ENCODE data around the gene MTCL3.

The MTCL3 gene

GRCh38 chr6:127533736-127534135 is 14.6 kb upstream of the MTCL3 start:
- dilution Hi-C loops (cut with MboI; ENCODE audit: extremely low pct_ligation_motif_present, low sequenced_read_pairs): no loop called here
- Histone ChIP-seq H3K4me2 (ENCODE audit: control insufficient read depth, extremely low read depth, insufficient read depth, low read depth, low read length) (no peak overlapping the region), H3K27ac (ENCODE audit: control insufficient read depth, insufficient read depth, low read length) (no peak overlapping the region), H3K27me3 (ENCODE audit: control insufficient read depth, extremely low read depth, insufficient read depth, low read length) (peaks cover 3% of the 10 kb centered on the region), H4K20me1 (ENCODE audit: control insufficient read depth, extremely low read depth, insufficient read depth, low read length) (no peaks in the 10 kb centered on the region), H3K79me2 (ENCODE audit: control insufficient read depth, insufficient read depth, low read length) (no peaks in the 10 kb centered on the region), H3K9me1 (ENCODE audit: control insufficient read depth, extremely low read depth, insufficient read depth, low read length) (no peaks in the 10 kb centered on the region), H3K36me3 (ENCODE audit: control insufficient read depth in 2 of 2, extremely low read depth in 1 of 2, insufficient read depth in 2 of 2, low read length in 2 of 2) (no peaks in the 10 kb centered on the region), H3K9me3 (ENCODE audit: control insufficient read depth, low read depth, low read length) (no peaks in the 10 kb centered on the region), H3K4me1 (ENCODE audit: control insufficient read depth, extremely low read depth, insufficient read depth, low read length) (no peaks in the 10 kb centered on the region), H3K4me3 (ENCODE audit: control insufficient read depth in 2 of 3, extremely low read depth in 1 of 3, insufficient read depth in 2 of 3, low read depth in 1 of 3, low read length in 3 of 3) (no peak overlapping the region), H2AFZ (ENCODE audit: control insufficient read depth, low read length) (no peak overlapping the region), H3K9ac (ENCODE audit: control insufficient read depth, extremely low read depth, insufficient read depth, low read length) (no peak overlapping the region)
- no peak for TF ChIP-seq EZH2 (IDR thresholded peaks at IDR 0.05; ENCODE audit: low read length)
- TF ChIP-seq, protein P1, sequence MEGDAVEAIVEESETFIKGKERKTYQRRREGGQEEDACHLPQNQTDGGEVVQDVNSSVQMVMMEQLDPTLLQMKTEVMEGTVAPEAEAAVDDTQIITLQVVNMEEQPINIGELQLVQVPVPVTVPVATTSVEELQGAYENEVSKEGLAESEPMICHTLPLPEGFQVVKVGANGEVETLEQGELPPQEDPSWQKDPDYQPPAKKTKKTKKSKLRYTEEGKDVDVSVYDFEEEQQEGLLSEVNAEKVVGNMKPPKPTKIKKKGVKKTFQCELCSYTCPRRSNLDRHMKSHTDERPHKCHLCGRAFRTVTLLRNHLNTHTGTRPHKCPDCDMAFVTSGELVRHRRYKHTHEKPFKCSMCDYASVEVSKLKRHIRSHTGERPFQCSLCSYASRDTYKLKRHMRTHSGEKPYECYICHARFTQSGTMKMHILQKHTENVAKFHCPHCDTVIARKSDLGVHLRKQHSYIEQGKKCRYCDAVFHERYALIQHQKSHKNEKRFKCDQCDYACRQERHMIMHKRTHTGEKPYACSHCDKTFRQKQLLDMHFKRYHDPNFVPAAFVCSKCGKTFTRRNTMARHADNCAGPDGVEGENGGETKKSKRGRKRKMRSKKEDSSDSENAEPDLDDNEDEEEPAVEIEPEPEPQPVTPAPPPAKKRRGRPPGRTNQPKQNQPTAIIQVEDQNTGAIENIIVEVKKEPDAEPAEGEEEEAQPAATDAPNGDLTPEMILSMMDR (optimal IDR thresholded peaks at IDR 0.05 in 1 of 3, IDR thresholded peaks at IDR 0.05 in 1 of 3, conservative IDR thresholded peaks at IDR 0.05 in 1 of 3; ENCODE audit: extremely low read depth in 1 of 3, insufficient read depth in 2 of 3, low read length in 3 of 3): no peak
- no peak for DNase-seq (ENCODE audit: low read depth, low spot score)
- FAIRE-seq: no peak

GRCh38 chr6:127533011-127533410 is 13.9 kb upstream of the MTCL3 start:
- peaks cover 3% of the 10 kb centered on the region for H3K27me3 ChIP-seq (ENCODE audit: control insufficient read depth, extremely low read depth, insufficient read depth, low read length)

More at GRCh38 chr6:127533011-127533410, 13.9 kb upstream of the MTCL3 start:
- no peaks in the 10 kb centered on the region for H3K9me3 ChIP-seq (ENCODE audit: control insufficient read depth, low read depth, low read length)
- no peaks in the 10 kb centered on the region for H4K20me1 ChIP-seq (ENCODE audit: control insufficient read depth, extremely low read depth, insufficient read depth, low read length)
- H3K79me2 ChIP-seq (ENCODE audit: control insufficient read depth, insufficient read depth, low read length): no peaks in the 10 kb centered on the region
- TF ChIP-seq, protein P1 (optimal IDR thresholded peaks at IDR 0.05 in 1 of 3, IDR thresholded peaks at IDR 0.05 in 1 of 3, conservative IDR thresholded peaks at IDR 0.05 in 1 of 3; ENCODE audit: extremely low read depth in 1 of 3, insufficient read depth in 2 of 3, low read length in 3 of 3): no peak
- TF ChIP-seq EZH2 (IDR thresholded peaks at IDR 0.05; ENCODE audit: low read length): no peak
- H3K9me1 ChIP-seq (ENCODE audit: control insufficient read depth, extremely low read depth, insufficient read depth, low read length): no peaks in the 10 kb centered on the region
- H2AFZ ChIP-seq (ENCODE audit: control insufficient read depth, low read length): no peak overlapping the region
- H3K4me2 ChIP-seq (ENCODE audit: control insufficient read depth, extremely low read depth, insufficient read depth, low read depth, low read length): no peak overlapping the region
- DNase-seq (ENCODE audit: low read depth, low spot score) (no peak), FAIRE-seq (no peak)
- H3K36me3 ChIP-seq (ENCODE audit: control insufficient read depth in 2 of 2, extremely low read depth in 1 of 2, insufficient read depth in 2 of 2, low read length in 2 of 2): no peaks in the 10 kb centered on the region
- H3K27ac ChIP-seq (ENCODE audit: control insufficient read depth, insufficient read depth, low read length): no peak overlapping the region
- H3K4me3 ChIP-seq (ENCODE audit: control insufficient read depth in 2 of 3, extremely low read depth in 1 of 3, insufficient read depth in 2 of 3, low read depth in 1 of 3, low read length in 3 of 3): no peak overlapping the region
- no peak overlapping the region for H3K9ac ChIP-seq (ENCODE audit: control insufficient read depth, extremely low read depth, insufficient read depth, low read length)
- dilution Hi-C loops (cut with MboI; ENCODE audit: extremely low pct_ligation_motif_present, low sequenced_read_pairs): no loop called here
- no peaks in the 10 kb centered on the region for H3K4me1 ChIP-seq (ENCODE audit: control insufficient read depth, extremely low read depth, insufficient read depth, low read length)

All from keratinocyte (primary cell).